ENCODE data around the gene DYNC1I2. TPM values are rescaled to one million over a fixed set of nuclear protein-coding genes. Genes with fewer than 3 reads are reported as not detected.

Gene DYNC1I2
- total RNA-seq, 1 donor from 2014 or later: 103 TPM

DNA sequence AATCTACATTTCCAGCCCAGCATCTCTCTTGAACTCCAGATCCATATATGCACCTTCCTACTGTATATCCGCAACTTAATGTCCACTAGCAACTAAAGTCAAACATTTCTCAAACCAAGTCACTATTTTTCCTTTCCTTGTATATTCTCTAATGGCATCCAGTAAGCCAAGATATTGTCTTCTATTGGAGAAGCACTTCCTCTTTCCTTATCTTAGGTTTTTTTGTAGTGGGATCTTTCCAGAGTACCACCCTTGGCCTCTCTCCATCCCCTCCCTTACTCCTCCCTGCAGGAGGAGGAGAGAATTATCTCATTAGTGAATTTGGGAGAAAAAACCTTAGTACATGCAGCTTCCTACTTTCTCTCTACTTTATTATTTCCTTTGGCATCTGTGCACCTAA is 8.7 kb upstream of the DYNC1I2 start:
- FAIRE-seq: no peak
- H3K36me3 ChIP-seq (ENCODE audit: control insufficient read depth, insufficient read depth, low read length): no peaks in the 10 kb centered on the region
- no peak for DNase-seq (ENCODE audit: low read depth)
- TF ChIP-seq, protein P1, sequence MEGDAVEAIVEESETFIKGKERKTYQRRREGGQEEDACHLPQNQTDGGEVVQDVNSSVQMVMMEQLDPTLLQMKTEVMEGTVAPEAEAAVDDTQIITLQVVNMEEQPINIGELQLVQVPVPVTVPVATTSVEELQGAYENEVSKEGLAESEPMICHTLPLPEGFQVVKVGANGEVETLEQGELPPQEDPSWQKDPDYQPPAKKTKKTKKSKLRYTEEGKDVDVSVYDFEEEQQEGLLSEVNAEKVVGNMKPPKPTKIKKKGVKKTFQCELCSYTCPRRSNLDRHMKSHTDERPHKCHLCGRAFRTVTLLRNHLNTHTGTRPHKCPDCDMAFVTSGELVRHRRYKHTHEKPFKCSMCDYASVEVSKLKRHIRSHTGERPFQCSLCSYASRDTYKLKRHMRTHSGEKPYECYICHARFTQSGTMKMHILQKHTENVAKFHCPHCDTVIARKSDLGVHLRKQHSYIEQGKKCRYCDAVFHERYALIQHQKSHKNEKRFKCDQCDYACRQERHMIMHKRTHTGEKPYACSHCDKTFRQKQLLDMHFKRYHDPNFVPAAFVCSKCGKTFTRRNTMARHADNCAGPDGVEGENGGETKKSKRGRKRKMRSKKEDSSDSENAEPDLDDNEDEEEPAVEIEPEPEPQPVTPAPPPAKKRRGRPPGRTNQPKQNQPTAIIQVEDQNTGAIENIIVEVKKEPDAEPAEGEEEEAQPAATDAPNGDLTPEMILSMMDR (IDR thresholded peaks at IDR 0.05; ENCODE audit: insufficient read depth, low read length, severe bottlenecking): no peak
- no peak overlapping the region for H3K4me3 ChIP-seq (ENCODE audit: low read depth, low read length)
- H3K27me3 ChIP-seq (ENCODE audit: control insufficient read depth, insufficient read depth, low read length): no peaks in the 10 kb centered on the region

DNA sequence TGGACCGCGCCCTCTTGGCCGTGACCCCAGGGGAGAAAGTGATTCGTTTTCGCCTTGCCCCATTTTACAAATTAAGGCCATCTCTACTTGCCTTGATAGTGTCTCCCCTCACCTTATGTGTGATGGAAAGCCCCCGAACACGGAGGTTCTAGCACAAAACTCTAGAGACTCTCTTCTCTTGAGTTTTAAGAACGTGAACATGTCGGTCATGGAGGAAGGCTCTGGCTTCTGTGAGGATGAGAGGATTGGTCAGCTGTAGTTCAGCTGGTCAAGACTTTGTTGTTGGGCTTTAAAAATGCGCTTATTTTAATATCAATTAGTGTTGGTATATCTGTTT is 828 bp downstream of the DYNC1I2 start:
- no peak for FAIRE-seq
- peaks cover 4% of the 10 kb centered on the region for H3K36me3 ChIP-seq (ENCODE audit: control insufficient read depth, insufficient read depth, low read length)

DNA sequence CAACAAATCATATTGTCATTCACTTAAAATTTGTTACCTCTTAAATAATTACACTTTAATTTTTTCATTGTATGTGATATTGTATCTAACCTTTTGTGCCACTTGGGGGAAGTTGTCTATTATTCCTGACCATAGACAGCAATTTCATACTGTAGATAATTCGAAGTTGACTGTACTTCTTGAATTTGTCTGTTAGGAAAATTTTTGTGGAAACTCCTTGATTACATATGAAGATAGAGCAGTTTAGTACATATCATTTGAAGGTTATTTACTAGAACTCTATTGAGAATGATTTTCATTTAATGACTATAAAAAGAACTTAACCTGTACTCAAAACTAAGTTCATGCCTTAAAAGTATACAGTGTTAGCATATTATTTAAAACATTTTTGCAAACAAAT is 5.1 kb downstream of the DYNC1I2 start:
- TF ChIP-seq, protein P1 (IDR thresholded peaks at IDR 0.05; ENCODE audit: insufficient read depth, low read length, severe bottlenecking): no peak

More for the DNA sequence above, 828 bp downstream of the DYNC1I2 start:
- Histone ChIP-seq H3K4me3 (ENCODE audit: low read depth, low read length) (peak overlapping the region; percentile 77), H3K27me3 (ENCODE audit: control insufficient read depth, insufficient read depth, low read length) (no peaks in the 10 kb centered on the region)
- TF ChIP-seq, protein P1 (IDR thresholded peaks at IDR 0.05; ENCODE audit: insufficient read depth, low read length, severe bottlenecking): no peak
- DNase-seq (ENCODE audit: low read depth): peak; percentile 26

DNA sequence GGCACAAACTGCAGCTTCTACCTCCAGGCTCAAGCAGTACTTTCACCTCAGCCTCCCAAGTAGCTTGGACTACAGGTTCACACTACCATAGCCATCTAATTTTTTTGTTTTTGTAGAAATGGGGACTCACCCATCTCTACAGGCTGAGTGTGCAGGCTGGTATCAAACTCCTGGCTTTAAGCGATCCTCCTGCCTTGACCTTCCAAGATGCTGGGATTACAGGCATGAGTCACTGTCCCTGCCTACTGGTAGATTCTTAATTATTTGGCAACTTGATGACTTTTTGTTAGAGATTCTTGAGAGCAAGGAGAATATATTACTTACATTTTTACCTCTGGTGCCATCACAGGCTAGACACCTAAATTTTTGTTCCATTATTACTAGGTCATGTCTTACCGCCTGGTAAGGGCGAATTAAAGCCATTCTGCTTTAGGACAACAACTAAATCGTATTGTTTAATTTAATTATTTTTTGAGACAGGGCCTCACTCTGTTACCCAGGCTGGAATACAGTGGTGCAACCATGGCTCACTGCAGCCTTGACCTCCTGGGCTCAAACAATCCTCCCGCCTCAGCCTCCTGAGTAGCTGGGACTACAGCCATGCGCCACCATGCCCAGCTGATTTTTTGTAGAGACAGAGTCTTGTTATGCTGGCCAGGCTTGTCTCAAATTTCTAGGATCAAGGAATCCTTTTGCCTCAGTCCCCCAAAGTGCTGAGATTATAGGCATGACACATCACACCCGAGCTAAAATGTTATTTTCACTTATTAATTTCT is 15.7 kb downstream of the DYNC1I2 start:
- TF ChIP-seq, protein P1 (IDR thresholded peaks at IDR 0.05; ENCODE audit: insufficient read depth, low read length, severe bottlenecking): no peak
- Histone ChIP-seq H3K27me3 (ENCODE audit: control insufficient read depth, insufficient read depth, low read length) (no peaks in the 10 kb centered on the region), H3K4me3 (ENCODE audit: low read depth, low read length) (no peak overlapping the region), H3K36me3 (ENCODE audit: control insufficient read depth, insufficient read depth, low read length) (peaks cover 1% of the 10 kb centered on the region)
- FAIRE-seq (no peak), DNase-seq (ENCODE audit: low read depth) (peak; percentile 17)

More for the DNA sequence above, 5.1 kb downstream of the DYNC1I2 start:
- Histone ChIP-seq H3K36me3 (ENCODE audit: control insufficient read depth, insufficient read depth, low read length) (peaks cover 7% of the 10 kb centered on the region), H3K27me3 (ENCODE audit: control insufficient read depth, insufficient read depth, low read length) (no peaks in the 10 kb centered on the region), H3K4me3 (ENCODE audit: low read depth, low read length) (no peak overlapping the region)
- FAIRE-seq: no peak
- no peak for DNase-seq (ENCODE audit: low read depth)

DNA sequence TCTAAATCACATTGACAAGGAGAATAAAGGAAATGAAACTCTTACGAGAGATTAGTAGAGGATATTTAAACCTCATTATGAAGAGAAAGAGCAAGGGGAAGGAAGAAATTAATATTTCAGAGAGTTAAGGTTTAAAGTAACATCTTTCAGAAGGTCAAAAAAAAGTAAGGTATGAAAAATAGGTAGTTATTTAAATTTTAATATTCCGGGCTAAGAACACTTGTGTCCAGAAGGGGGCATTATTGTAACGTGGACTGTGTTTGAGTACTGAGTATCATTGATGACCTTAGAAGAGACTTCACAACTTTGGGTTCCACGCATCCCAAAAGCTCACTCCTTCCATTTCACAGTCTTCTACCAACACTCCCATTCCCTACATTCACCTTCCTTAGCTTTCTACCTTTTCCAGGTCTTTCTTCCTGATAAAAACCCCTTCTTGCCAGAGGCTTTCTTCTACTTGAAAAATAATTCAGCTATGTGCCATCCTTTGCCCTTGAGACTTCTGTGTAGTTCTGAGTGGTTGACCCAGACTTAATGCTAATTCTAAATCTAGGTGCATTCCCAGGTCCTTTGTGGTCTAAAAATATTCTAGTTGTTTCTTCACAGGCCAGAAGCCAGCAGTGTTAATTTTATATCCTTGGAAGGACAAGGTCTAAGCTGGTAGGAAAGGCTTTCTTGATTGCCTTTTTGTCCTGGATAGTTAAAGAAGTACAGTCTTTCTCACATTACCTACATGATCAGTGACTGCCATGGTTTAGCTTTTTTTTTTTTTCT is 16.5 kb downstream of the DYNC1I2 start:
- Histone ChIP-seq H3K4me3 (ENCODE audit: low read depth, low read length) (no peak overlapping the region), H3K36me3 (ENCODE audit: control insufficient read depth, insufficient read depth, low read length) (no peaks in the 10 kb centered on the region), H3K27me3 (ENCODE audit: control insufficient read depth, insufficient read depth, low read length) (no peaks in the 10 kb centered on the region)
- TF ChIP-seq, protein P1 (IDR thresholded peaks at IDR 0.05; ENCODE audit: insufficient read depth, low read length, severe bottlenecking): peak; percentile 48
- peak; percentile 86 for FAIRE-seq
- peak; percentile 55 for DNase-seq (ENCODE audit: low read depth)

Data from bronchial epithelial cell (primary cell).